NCI-H446 (cell line): ENCODE results near the gene SH2B2.

Experiments used
- DNase-seq, 2 experiments: peaks; one replicate each; lab custom pipeline; 2025; lab: John Stamatoyannopoulos, UW

The SH2B2 gene

GRCh38 chr7:102286237-102287110 is at the start of gene SH2B2:
Gene SH2B2, plus strand, starts transcription at chr7:102286868. Its CDS starts 13,683 bp downstream, at chr7:102300551.
- DNase-seq, result peak in 1 of 2 experiments; percentile 59

- DNase-seq, result no peak
These were observed 47.4 kb upstream of the SH2B2 start for GRCh38 chr7:102239206-102239820.

- no peak for DNase-seq
These were observed 45.2 kb upstream of the SH2B2 start for GRCh38 chr7:102241431-102241830.

- no peak for DNase-seq
These were observed 42.1 kb upstream of the SH2B2 start for GRCh38 chr7:102244601-102245000.

- DNase-seq, result no peak
These were observed 38.6 kb upstream of the SH2B2 start for GRCh38 chr7:102248081-102248455.

GRCh38 chr7:102248456-102249395 is 37.9 kb upstream of the SH2B2 start:
- no peak for DNase-seq

- DNase-seq, result no peak
These were observed 34.9 kb upstream of the SH2B2 start for GRCh38 chr7:102251531-102252365.

- no peak for DNase-seq
These were observed 34.2 kb upstream of the SH2B2 start for GRCh38 chr7:102252366-102252982.

- no peak for DNase-seq
These were observed 33.3 kb upstream of the SH2B2 start for GRCh38 chr7:102253066-102253972.

GRCh38 chr7:102253973-102254370 is 32.7 kb upstream of the SH2B2 start:
- DNase-seq, result no peak

- DNase-seq, result no peak
These were observed 32.1 kb upstream of the SH2B2 start for GRCh38 chr7:102254521-102254920.

GRCh38 chr7:102255501-102255900 is 31.2 kb upstream of the SH2B2 start:
- DNase-seq, result no peak

GRCh38 chr7:102255916-102256315 is 30.8 kb upstream of the SH2B2 start:
- no peak for DNase-seq

- no peak for DNase-seq
These were observed 28.5 kb upstream of the SH2B2 start for GRCh38 chr7:102258073-102258748.

- no peak for DNase-seq
These were observed 27.9 kb upstream of the SH2B2 start for GRCh38 chr7:102258749-102259107.

- DNase-seq, result no peak
These were observed 25.8 kb upstream of the SH2B2 start for GRCh38 chr7:102260856-102261255.

- no peak for DNase-seq
These were observed 25.2 kb upstream of the SH2B2 start for GRCh38 chr7:102261451-102261850.

- no peak for DNase-seq
These were observed 24.1 kb upstream of the SH2B2 start for GRCh38 chr7:102262546-102262945.

- no peak for DNase-seq
These were observed 22.2 kb upstream of the SH2B2 start for GRCh38 chr7:102264367-102264891.
